Measurements from ENCODE around the gene GMEB2. TPM values are rescaled to one million over a fixed set of nuclear protein-coding genes. Genes with fewer than 3 reads are reported as not detected.
A peak's percentile ranks its signal among the peaks of the same experiment; 100 is the strongest.

Gene GMEB2
- total RNA-seq, 1 donor from 2014 or later, result 8.0 TPM

DNA sequence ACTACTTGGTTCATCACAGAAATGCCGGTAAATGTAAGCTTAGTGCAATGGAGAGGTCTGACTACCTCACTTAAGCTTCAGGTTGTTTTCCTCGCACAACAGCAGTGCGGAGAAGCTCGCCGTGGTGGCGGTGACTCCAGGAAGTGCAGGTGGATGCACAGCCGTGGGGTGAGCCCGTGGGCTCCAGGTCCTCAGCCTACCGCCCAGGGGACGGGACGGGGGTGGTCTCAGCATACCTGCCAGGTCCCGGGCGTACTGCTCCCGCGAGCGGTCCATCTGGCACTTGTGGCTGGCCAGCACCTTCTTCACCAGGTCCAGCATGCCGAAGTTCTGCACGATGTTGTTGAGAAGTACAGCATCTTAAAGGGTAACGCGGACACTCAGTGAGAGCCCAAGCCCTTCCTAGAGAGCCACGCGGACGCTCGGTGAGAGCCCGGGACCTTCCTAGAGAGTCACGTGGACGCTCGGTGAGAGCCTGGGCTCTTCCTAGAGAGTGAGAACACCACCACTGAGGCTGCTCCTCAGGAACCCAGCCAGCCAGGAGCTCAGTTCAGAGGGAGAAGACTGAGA, 35.0 kb downstream of the GMEB2 start:
- Histone ChIP-seq H3K4me2 (no peak overlapping the region), H2AFZ (replicated peaks) (no peak overlapping the region), H3K9me3 (ENCODE audit: low read depth) (no peaks in the 10 kb centered on the region), H3K27ac (no peak overlapping the region), H3K9ac (no peak overlapping the region), H3F3A (ENCODE audit: low read depth) (no peaks in the 10 kb centered on the region), H3K4me3 (no peak overlapping the region), H3K79me2 (ENCODE audit: low read depth) (no peaks in the 10 kb centered on the region), H4K20me1 (ENCODE audit: low read depth) (no peaks in the 10 kb centered on the region), H3K27me3 (no peaks in the 10 kb centered on the region), H3K4me1 (no peaks in the 10 kb centered on the region), H3K36me3 (no peaks in the 10 kb centered on the region)
- no peak overlapping the region for H3K4me3 Mint-ChIP-seq
- peaks cover 3% of the 10 kb centered on the region for H3K27me3 Mint-ChIP-seq (ENCODE audit: insufficient read depth, low read depth)
- no peak overlapping the region for H3K27ac Mint-ChIP-seq
- no peak for DNase-seq (ENCODE audit: low spot score)
- TF ChIP-seq EZH2phosphoT487 (IDR thresholded peaks at IDR 0.05) (no peak), EZH2 (IDR thresholded peaks at IDR 0.05) (no peak)
- TF ChIP-seq, protein P1, sequence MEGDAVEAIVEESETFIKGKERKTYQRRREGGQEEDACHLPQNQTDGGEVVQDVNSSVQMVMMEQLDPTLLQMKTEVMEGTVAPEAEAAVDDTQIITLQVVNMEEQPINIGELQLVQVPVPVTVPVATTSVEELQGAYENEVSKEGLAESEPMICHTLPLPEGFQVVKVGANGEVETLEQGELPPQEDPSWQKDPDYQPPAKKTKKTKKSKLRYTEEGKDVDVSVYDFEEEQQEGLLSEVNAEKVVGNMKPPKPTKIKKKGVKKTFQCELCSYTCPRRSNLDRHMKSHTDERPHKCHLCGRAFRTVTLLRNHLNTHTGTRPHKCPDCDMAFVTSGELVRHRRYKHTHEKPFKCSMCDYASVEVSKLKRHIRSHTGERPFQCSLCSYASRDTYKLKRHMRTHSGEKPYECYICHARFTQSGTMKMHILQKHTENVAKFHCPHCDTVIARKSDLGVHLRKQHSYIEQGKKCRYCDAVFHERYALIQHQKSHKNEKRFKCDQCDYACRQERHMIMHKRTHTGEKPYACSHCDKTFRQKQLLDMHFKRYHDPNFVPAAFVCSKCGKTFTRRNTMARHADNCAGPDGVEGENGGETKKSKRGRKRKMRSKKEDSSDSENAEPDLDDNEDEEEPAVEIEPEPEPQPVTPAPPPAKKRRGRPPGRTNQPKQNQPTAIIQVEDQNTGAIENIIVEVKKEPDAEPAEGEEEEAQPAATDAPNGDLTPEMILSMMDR (IDR thresholded peaks at IDR 0.05), result no peak
- no peaks in the 10 kb centered on the region for H3K9me3 Mint-ChIP-seq
- H3K36me3 Mint-ChIP-seq, result peaks cover 18% of the 10 kb centered on the region
- H3K4me1 Mint-ChIP-seq, result peaks cover 8% of the 10 kb centered on the region

DNA sequence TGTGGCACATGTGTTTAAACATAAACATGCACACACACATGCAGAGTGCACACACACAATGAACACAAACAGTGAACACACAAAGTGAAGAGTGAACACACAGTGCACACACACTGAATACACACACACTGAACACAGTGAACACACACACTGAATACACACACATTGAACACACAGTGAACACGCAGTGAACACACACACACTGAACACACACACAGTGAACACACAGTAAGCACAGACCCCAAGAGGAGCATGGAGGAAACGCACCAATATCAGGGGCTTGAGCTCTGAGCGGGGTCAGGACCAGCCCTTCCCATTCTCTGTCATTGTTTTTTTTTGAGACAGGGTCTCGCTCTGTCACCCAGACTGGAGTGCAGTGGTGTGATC, 35.8 kb downstream of the GMEB2 start:
- no peak overlapping the region for H3K4me3 ChIP-seq
- H3K79me2 ChIP-seq (ENCODE audit: low read depth), result no peaks in the 10 kb centered on the region
- no peak overlapping the region for H3K27ac ChIP-seq
- no peaks in the 10 kb centered on the region for H3K36me3 ChIP-seq
- Mint-ChIP-seq H3K27me3 (ENCODE audit: insufficient read depth, low read depth) (peaks cover 3% of the 10 kb centered on the region), H3K27ac (peak overlapping the region; percentile 50), H3K4me3 (no peak overlapping the region), H3K36me3 (peaks cover 18% of the 10 kb centered on the region), H3K9me3 (no peaks in the 10 kb centered on the region), H3K4me1 (peaks cover 8% of the 10 kb centered on the region)
- H3K27me3 ChIP-seq, result no peaks in the 10 kb centered on the region
- no peak overlapping the region for H2AFZ ChIP-seq (replicated peaks)
- H4K20me1 ChIP-seq (ENCODE audit: low read depth), result no peaks in the 10 kb centered on the region
- H3K9ac ChIP-seq, result no peak overlapping the region
- H3K9me3 ChIP-seq (ENCODE audit: low read depth), result no peaks in the 10 kb centered on the region
- TF ChIP-seq, protein P1 (IDR thresholded peaks at IDR 0.05), result no peak
- no peaks in the 10 kb centered on the region for H3F3A ChIP-seq (ENCODE audit: low read depth)
- no peaks in the 10 kb centered on the region for H3K4me1 ChIP-seq
- no peak overlapping the region for H3K4me2 ChIP-seq
- DNase-seq (ENCODE audit: low spot score), result no peak

DNA sequence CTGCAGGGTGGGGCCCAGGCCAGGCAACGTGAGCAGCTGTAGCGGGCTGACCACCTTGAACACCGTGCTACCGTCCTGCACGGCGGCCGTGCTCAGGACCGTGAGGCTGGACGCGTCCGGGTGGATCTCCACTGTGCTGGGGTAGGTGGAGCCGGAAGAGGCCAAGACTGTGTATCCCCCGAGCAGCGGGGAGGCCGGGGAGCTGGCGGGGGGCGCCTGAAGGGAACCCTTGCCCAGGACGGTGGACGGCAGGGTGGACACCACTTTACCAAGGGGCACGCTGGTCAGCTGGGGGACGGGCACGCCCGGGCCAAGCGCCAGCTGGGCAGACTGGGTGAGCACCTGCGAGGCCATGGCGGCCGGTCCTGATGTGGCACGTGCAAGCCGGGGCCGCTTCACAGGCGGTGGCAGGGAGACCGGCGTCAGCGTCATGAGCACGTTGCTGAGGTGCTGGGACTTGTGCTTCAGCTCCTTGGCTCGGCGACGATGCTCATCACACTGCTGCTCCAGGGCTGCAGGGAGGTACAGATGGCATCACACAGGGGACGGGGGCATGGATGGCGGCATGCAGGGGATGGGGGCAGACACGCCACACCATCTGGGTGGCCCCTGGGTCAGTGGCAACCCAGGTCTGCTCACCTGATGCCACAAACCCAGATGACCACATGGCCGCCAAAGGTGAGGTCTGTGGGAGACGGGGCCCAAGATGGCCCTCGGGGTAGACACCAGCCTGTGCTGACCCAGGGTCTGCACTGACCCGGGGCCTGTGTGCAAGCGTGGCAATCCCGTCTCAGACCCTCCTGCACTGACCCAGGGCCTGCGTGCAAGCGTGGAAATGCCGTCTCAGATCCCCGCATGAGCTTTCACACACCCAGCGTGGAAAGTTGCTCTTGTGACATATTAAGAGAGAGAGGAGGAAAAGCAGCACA, 36.4 kb downstream of the GMEB2 start:
- Histone ChIP-seq H3K9ac (no peak overlapping the region), H3K36me3 (no peaks in the 10 kb centered on the region), H3K4me3 (no peak overlapping the region), H2AFZ (replicated peaks) (no peak overlapping the region), H3K79me2 (ENCODE audit: low read depth) (no peaks in the 10 kb centered on the region), H3K4me2 (no peak overlapping the region), H4K20me1 (ENCODE audit: low read depth) (no peaks in the 10 kb centered on the region), H3K27ac (no peak overlapping the region), H3K4me1 (no peaks in the 10 kb centered on the region), H3K9me3 (ENCODE audit: low read depth) (no peaks in the 10 kb centered on the region), H3F3A (ENCODE audit: low read depth) (no peaks in the 10 kb centered on the region), H3K27me3 (no peaks in the 10 kb centered on the region)
- no peak for DNase-seq (ENCODE audit: low spot score)
- Mint-ChIP-seq H3K9me3 (no peaks in the 10 kb centered on the region), H3K4me1 (peaks cover 8% of the 10 kb centered on the region), H3K27ac (peak overlapping the region; percentile 50), H3K27me3 (ENCODE audit: insufficient read depth, low read depth) (peaks cover 3% of the 10 kb centered on the region), H3K4me3 (no peak overlapping the region), H3K36me3 (peaks cover 18% of the 10 kb centered on the region)
- TF ChIP-seq EZH2 (IDR thresholded peaks at IDR 0.05), result no peak
- TF ChIP-seq, protein P1 (IDR thresholded peaks at IDR 0.05), result no peak
- no peak for TF ChIP-seq EZH2phosphoT487 (IDR thresholded peaks at IDR 0.05)
